Caco-2 (cell line): Measurements from ENCODE around the gene NPIPB8. TPM values are rescaled to one million over a fixed set of nuclear protein-coding genes. Genes with fewer than 3 reads are reported as not detected.
"Not testable (repeated sequence)": the region's sequence is repeated elsewhere in the genome, so short reads cannot be mapped to it uniquely, and the experiment has no call there.

Experiments
- BruUV-seq: library from RNA; stranded (reverse); fragments of 400-500 nt; replicated peaks from 2 replicates; lab custom pipeline; 2021; lab: Mats Ljungman, UMichigan
- CTCF ChIA-PET: fragments of 300-600 bp; sonication (Branson Sonifier 250); formaldehyde crosslinking; loops from one replicate; lab custom pipeline; 2022; ENCODE audit warnings: antibody characterized with exemption; lab: Charles Lee
- POLR2A ChIA-PET: fragments of 300-600 bp; sonication (Branson Sonifier 250); formaldehyde crosslinking; loops from one replicate; lab custom pipeline; 2022; ENCODE audit warnings: antibody characterized with exemption; lab: Charles Lee
- DNase-seq, 2 experiments: peaks; one replicate each; pipeline versions ENCODE4 v3.0.0 to v3.0.0-alpha.2; 2020 to 2022
- H3K27me3 ChIP-seq: replicated peaks from 2 replicates; pipeline ENCODE4 v1.6.0; 2011; ENCODE audit warnings: low read length; ENCODE audit not compliant: control insufficient read depth, insufficient read depth
- H3K36me3 ChIP-seq: 2 replicates; pipeline ENCODE4 v1.5.1; 2011; ENCODE audit warnings: low read length; ENCODE audit not compliant: control insufficient read depth, insufficient read depth
- H3K4me1 ChIP-seq: fragments of 250-450 bp; sonication (Bioruptor Pico); 2 replicates; pipeline ENCODE4 v1.5.1; 2020; ENCODE audit warnings: mild to moderate bottlenecking
- H3K4me3 ChIP-seq: 2 replicates; pipeline ENCODE4 v1.5.1; 2011; ENCODE audit warnings: low read depth, mild to moderate bottlenecking, control low read depth, low read length
- H3K9me3 ChIP-seq: fragments of 250-450 bp; sonication (Bioruptor Pico); 2 replicates; pipeline ENCODE4 v1.5.1; 2020; ENCODE audit warnings: mild to moderate bottlenecking, moderate library complexity
- H3K27ac Mint-ChIP-seq: one replicate; pipeline ENCODE4 v1.8.0; 2022; ENCODE audit warnings: mixed read lengths; ENCODE audit not compliant: unreplicated experiment
- H3K27me3 Mint-ChIP-seq: one replicate; pipeline ENCODE4 v1.8.0; 2022; ENCODE audit warnings: mixed read lengths; ENCODE audit not compliant: insufficient read depth, unreplicated experiment
- H3K36me3 Mint-ChIP-seq: one replicate; pipeline ENCODE4 v1.8.0; 2022; ENCODE audit warnings: mild to moderate bottlenecking, mixed read lengths; ENCODE audit not compliant: insufficient read depth, unreplicated experiment
- H3K4me1 Mint-ChIP-seq: one replicate; pipeline ENCODE4 v1.8.0; 2022; ENCODE audit warnings: low read depth, mixed read lengths; ENCODE audit not compliant: unreplicated experiment
- H3K4me3 Mint-ChIP-seq: one replicate; pipeline ENCODE4 v1.8.0; 2022; ENCODE audit warnings: mild to moderate bottlenecking, moderate library complexity, mixed read lengths; ENCODE audit not compliant: unreplicated experiment
- H3K9me3 Mint-ChIP-seq: one replicate; pipeline ENCODE4 v1.8.0; 2022; ENCODE audit warnings: mixed read lengths; ENCODE audit not compliant: unreplicated experiment
- CTCF ChIP-seq, 2 experiments: fragments of 200-600 bp in 1 of 2; IDR thresholded peaks; 1 replicate in 1 of 2; 2 replicates in 1 of 2; pipeline versions ENCODE4 v1.5.1 to v1.8.0; 2011 to 2022; ENCODE audit warnings: antibody characterized with exemption in 1 of 2, control low read depth in 1 of 2, inconsistent platforms in 1 of 2, low read depth in 1 of 2, low read length in 1 of 2, mild to moderate bottlenecking in 1 of 2, moderate library complexity in 1 of 2; ENCODE audit not compliant: insufficient read depth in 1 of 2, severe bottlenecking in 1 of 2, unreplicated experiment in 1 of 2
- intact Hi-C: fragments of 100-400 bp; cut with micrococcal nuclease; formaldehyde crosslinking; loops from one replicate; pipeline ENCODE4 v1.10.0; 2022; ENCODE audit not compliant: unreplicated experiment
- total RNA-seq: library from RNA; stranded (reverse); gene quantifications from 2 replicates; pipeline ENCODE4 v1.2.3, GENCODE V29; 2022

The NPIPB8 gene
- total RNA-seq, 1 experiment from 2014 or later = 0.48 TPM

- Mint-ChIP-seq H3K9me3 (no peaks in the 10 kb centered on the region), H3K4me1 (peaks cover 12% of the 10 kb centered on the region), H3K4me3 (no peak overlapping the region), H3K27me3 (no peaks in the 10 kb centered on the region), H3K27ac (no peak overlapping the region), H3K36me3 (peaks cover 12% of the 10 kb centered on the region)
- no TSS peak for BruUV-seq
- POLR2A ChIA-PET = no interaction called here
- CTCF ChIA-PET = interaction anchor here (0.6 kb wide), 1 partner anchor 44 kb away, joined by 6 read pairs; no protein-coding TSS in a partner anchor
- no peak overlapping the region for H3K4me3 ChIP-seq
- intact Hi-C loops = no loop called here
- H3K4me1 ChIP-seq = peaks cover 7% of the 10 kb centered on the region; the same call in 1 of the 2 replicates
- TF ChIP-seq CTCF (IDR thresholded peaks at IDR 0.05; ENCODE audit: insufficient read depth in 1 of 2, low read depth in 1 of 2, low read length in 1 of 2, severe bottlenecking in 1 of 2, unreplicated experiment in 1 of 2) = no peak
- no peaks in the 10 kb centered on the region for H3K27me3 ChIP-seq
- no peak for DNase-seq
- no peaks in the 10 kb centered on the region for H3K36me3 ChIP-seq
- H3K9me3 ChIP-seq = no peaks in the 10 kb centered on the region
Measured at GRCh38 chr16:28617874-28618273, 20.0 kb upstream of the NPIPB8 start.

DNA sequence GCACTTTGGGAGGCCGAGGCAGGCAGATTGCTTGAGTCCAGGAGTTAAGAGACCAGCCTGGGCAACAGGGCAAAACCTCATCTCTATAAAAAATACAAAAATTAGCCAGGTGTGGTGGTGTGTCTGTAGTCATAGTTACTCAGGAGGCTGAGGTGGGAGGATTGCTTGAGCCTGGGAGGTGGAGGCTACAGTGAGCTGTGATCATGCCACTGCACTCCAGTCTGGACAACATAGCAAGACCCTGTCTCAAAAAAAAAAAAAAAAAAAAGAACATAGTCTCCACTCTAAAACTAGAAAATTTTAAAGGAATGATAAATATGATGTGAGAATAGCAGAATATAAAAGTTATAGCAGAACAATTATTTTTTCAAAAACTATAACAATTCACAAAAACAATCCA is 17.5 kb upstream of the NPIPB8 start:
- POLR2A ChIA-PET, H3K4me1 ChIP-seq, DNase-seq, intact Hi-C loops, BruUV-seq, H3K27me3 ChIP-seq, H3K4me3 ChIP-seq, CTCF ChIA-PET, H3K9me3 Mint-ChIP-seq, H3K27me3 Mint-ChIP-seq, H3K36me3 ChIP-seq, H3K4me3 Mint-ChIP-seq, H3K27ac Mint-ChIP-seq, H3K9me3 ChIP-seq: not testable (repeated sequence)
- H3K36me3 Mint-ChIP-seq = peaks cover 12% of the 10 kb centered on the region
- peaks cover 12% of the 10 kb centered on the region for H3K4me1 Mint-ChIP-seq

DNA sequence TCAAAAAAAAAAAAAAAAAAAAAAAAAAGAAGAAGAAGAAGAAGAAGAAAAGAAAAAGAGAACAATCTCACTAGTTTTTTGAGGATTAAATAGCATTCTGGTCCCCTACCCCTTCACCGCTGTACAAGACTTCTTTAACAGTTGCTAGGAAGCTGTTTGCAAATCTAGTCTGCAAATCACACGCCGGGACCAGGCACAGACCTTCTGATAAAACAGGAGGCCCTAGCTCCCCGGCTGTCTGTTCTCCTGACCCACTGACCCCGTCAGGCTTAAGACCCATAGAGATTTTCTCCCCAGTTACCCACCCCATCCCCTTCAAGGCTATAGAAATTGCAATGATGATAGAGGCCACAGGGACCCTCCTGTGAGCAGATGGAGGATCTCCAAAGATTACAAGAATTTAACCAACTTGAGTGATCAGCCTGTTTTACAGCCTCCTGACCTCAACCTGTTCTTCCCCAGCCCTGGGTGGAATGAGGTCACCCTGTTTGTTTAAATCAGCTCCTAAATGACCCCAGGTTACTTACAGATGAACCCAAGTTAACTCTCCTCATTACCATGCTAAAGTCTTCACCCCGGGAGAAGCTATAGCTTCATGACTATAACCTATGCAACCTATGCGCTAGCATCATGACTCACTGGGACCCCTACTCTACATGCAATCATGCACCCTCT is 16.2 kb upstream of the NPIPB8 start:
- peak overlapping the region; percentile 81 for H3K4me3 Mint-ChIP-seq
- intact Hi-C loops = no loop called here
- H3K27me3 Mint-ChIP-seq = no peaks in the 10 kb centered on the region
- peak in 1 of 2 experiments; percentile 43 for DNase-seq
- Histone ChIP-seq H3K9me3 (no peaks in the 10 kb centered on the region), H3K4me1 (peaks cover 7% of the 10 kb centered on the region; the same call in 1 of the 2 replicates), H3K4me3 (no peak overlapping the region; the same call in 1 of the 2 replicates), H3K27me3 (no peaks in the 10 kb centered on the region), H3K36me3 (no peaks in the 10 kb centered on the region)
- TF ChIP-seq CTCF (IDR thresholded peaks at IDR 0.05; ENCODE audit: insufficient read depth in 1 of 2, low read depth in 1 of 2, low read length in 1 of 2, severe bottlenecking in 1 of 2, unreplicated experiment in 1 of 2) = no peak
- peak overlapping the region; percentile 84 for H3K27ac Mint-ChIP-seq
- H3K4me1 Mint-ChIP-seq = peaks cover 12% of the 10 kb centered on the region
- H3K36me3 Mint-ChIP-seq = peaks cover 12% of the 10 kb centered on the region
- ChIA-PET POLR2A (no interaction called here), CTCF (no interaction called here)
- H3K9me3 Mint-ChIP-seq = no peaks in the 10 kb centered on the region
- BruUV-seq = no TSS peak

GRCh38 chr16:28622532-28623171 is 15.2 kb upstream of the NPIPB8 start:
- H3K27me3 ChIP-seq, H3K4me1 ChIP-seq, CTCF ChIA-PET, H3K27me3 Mint-ChIP-seq, POLR2A ChIA-PET, H3K9me3 Mint-ChIP-seq, H3K36me3 ChIP-seq, DNase-seq, intact Hi-C loops, BruUV-seq, H3K9me3 ChIP-seq: not testable (repeated sequence)
- peak overlapping the region; percentile 81 for H3K4me3 Mint-ChIP-seq
- H3K4me1 Mint-ChIP-seq = peaks cover 12% of the 10 kb centered on the region
- peaks cover 12% of the 10 kb centered on the region for H3K36me3 Mint-ChIP-seq
- peak overlapping the region; percentile 84 for H3K27ac Mint-ChIP-seq
- peak overlapping the region; percentile 96 for H3K4me3 ChIP-seq
